Liver (tissue), 9 donors: Measurements from ENCODE around the gene CMTM4. TPM values are rescaled to one million over a fixed set of nuclear protein-coding genes. Genes with fewer than 3 reads are reported as not detected.

Source experiments
- DNase-seq: peaks from one replicate; pipeline ENCODE4 v3.0.0-alpha.2; 2017; ENCODE audit warnings: low spot score
- H3K27ac ChIP-seq, 2 donors: one replicate each; pipeline ENCODE4 v1.7.0; 2013; ENCODE audit warnings: inconsistent platforms in 2 of 2, low read length in 2 of 2, control low read depth in 1 of 2, low read depth in 1 of 2, mild to moderate bottlenecking in 1 of 2
- H3K27me3 ChIP-seq, 4 donors: one replicate each; pipeline versions ENCODE4 v1.6.1 to v1.7.0; 2013; ENCODE audit warnings: low read length in 3 of 4, inconsistent platforms in 1 of 4, mild to moderate bottlenecking in 1 of 4, moderate library complexity in 1 of 4; ENCODE audit not compliant: control insufficient read depth in 4 of 4, insufficient read depth in 4 of 4
- H3K36me3 ChIP-seq, 4 donors: one replicate each; pipeline versions ENCODE4 v1.6.1 to v1.7.0; 2013; ENCODE audit warnings: low read length in 3 of 4, mild to moderate bottlenecking in 3 of 4, low read depth in 1 of 4, moderate library complexity in 1 of 4; ENCODE audit not compliant: control insufficient read depth in 4 of 4, insufficient read depth in 3 of 4
- H3K4me1 ChIP-seq, 4 donors: one replicate each; pipeline versions ENCODE4 v1.6.1 to v1.7.0; 2013; ENCODE audit warnings: low read length in 3 of 4, mild to moderate bottlenecking in 3 of 4, moderate library complexity in 1 of 4; ENCODE audit not compliant: control insufficient read depth in 4 of 4, insufficient read depth in 4 of 4
- H3K4me3 ChIP-seq, 3 donors: one replicate each; pipeline versions ENCODE4 v1.6.1 to v1.7.0; 2013; ENCODE audit warnings: low read length in 3 of 3, control low read depth in 1 of 3, low read depth in 1 of 3, mild to moderate bottlenecking in 1 of 3
- H3K9ac ChIP-seq, 2 donors: one replicate each; pipeline ENCODE4 v1.7.0; 2013; ENCODE audit warnings: low read length in 2 of 2, mild to moderate bottlenecking in 2 of 2, moderate library complexity in 2 of 2, control low read depth in 1 of 2, low read depth in 1 of 2
- H3K9me3 ChIP-seq, 4 donors: one replicate each; pipeline versions ENCODE4 v1.6.1 to v1.7.0; 2013; ENCODE audit warnings: low read length in 3 of 4; ENCODE audit not compliant: control insufficient read depth in 4 of 4
- ATF3 ChIP-seq: IDR thresholded peaks from 2 replicates; pipeline ENCODE4 v1.6.1; 2016; ENCODE audit warnings: antibody characterized with exemption
- FOXA1 ChIP-seq: IDR thresholded peaks from 2 replicates; pipeline ENCODE4 v1.6.1; 2016; ENCODE audit warnings: antibody characterized with exemption
- FOXA2 ChIP-seq: IDR thresholded peaks from 2 replicates; pipeline ENCODE4 v1.6.1; 2016; ENCODE audit warnings: antibody characterized with exemption
- GABPA ChIP-seq, 2 donors: IDR thresholded peaks in 1 of 2; conservative IDR thresholded peaks in 1 of 2; 2 replicates each; pipeline ENCODE4 v1.6.1; 2016; ENCODE audit warnings: antibody characterized with exemption in 2 of 2, mild to moderate bottlenecking in 1 of 2, moderate library complexity in 1 of 2
- HNF4A ChIP-seq, 2 donors: conservative IDR thresholded peaks; 2 replicates each; pipeline ENCODE4 v1.6.1; 2016; ENCODE audit warnings: antibody characterized with exemption in 2 of 2, mild to moderate bottlenecking in 2 of 2
- HNF4G ChIP-seq: IDR thresholded peaks from 2 replicates; pipeline ENCODE4 v1.6.1; 2016; ENCODE audit warnings: antibody characterized with exemption
- JUND ChIP-seq, 2 donors: IDR thresholded peaks; 2 replicates each; pipeline ENCODE4 v1.6.1; 2016; ENCODE audit warnings: antibody characterized with exemption in 2 of 2
- RAD21 ChIP-seq, 2 donors: IDR thresholded peaks; 2 replicates each; pipeline ENCODE4 v1.6.1; 2016; ENCODE audit warnings: antibody characterized with exemption in 2 of 2, mild to moderate bottlenecking in 2 of 2
- REST ChIP-seq: IDR thresholded peaks from 2 replicates; pipeline ENCODE4 v1.6.1; 2016; ENCODE audit warnings: antibody characterized with exemption, mild to moderate bottlenecking
- TAF1 ChIP-seq: conservative IDR thresholded peaks from 2 replicates; pipeline ENCODE4 v1.6.1; 2016; ENCODE audit warnings: antibody characterized with exemption, mild to moderate bottlenecking
- WGBS: extraction: QIAGEN DNeasy Blood & Tissue Kit; methylation state at CpG from one replicate; pipeline ENCODE4 v1.1.7; 2013; 5-methylcytosine and 5-hydroxymethylcytosine counted together
- polyA plus RNA-seq, 2 donors: library from polyadenylated mRNA; stranded (reverse) in 1 of 2; unstranded in 1 of 2; fragments of 200-250 nt in 1 of 2; fragments of >200 nt in 1 of 2; fragmentation: Nextera tagmentation in 1 of 2; extraction: Ambion mirVana in 1 of 2; gene quantifications; one replicate each; pipeline versions ENCODE4 v1.2.1 to v1.2.3, GENCODE V29; 2013 to 2015
- total RNA-seq, 2 donors: library from RNA; depleted of rRNA; stranded (reverse); fragments of >200 nt; gene quantifications; one replicate each; pipeline ENCODE4 v1.2.3, GENCODE V29; 2014
- TF ChIP-seq, protein P1 (sequence below): IDR thresholded peaks from 2 replicates; pipeline ENCODE4 v1.6.1; 2016; ENCODE audit warnings: antibody characterized with exemption
- TF ChIP-seq, protein P2 (sequence below): IDR thresholded peaks from 2 replicates; pipeline ENCODE4 v1.6.1; 2016; ENCODE audit warnings: antibody characterized with exemption
- donor health status: healthy.
- donor health status: healthy.
- donor health status: healthy.
- donor health status: healthy.
- donor health status: healthy.

Gene CMTM4
- total and polyA plus RNA-seq, 4 donors, result 2.9 to 19.7 (median 6.3) TPM

GRCh38 chr16:66668777-66669444 lies 27.6 kb downstream of the CMTM4 start:
- 82% methylated on average over 6 of the region's 6 CpGs for WGBS
- Histone ChIP-seq H3K27ac (no peak overlapping the region), H3K9ac (no peak overlapping the region), H3K4me1 (no peaks in the 10 kb centered on the region), H3K36me3 (no peaks in the 10 kb centered on the region), H3K4me3 (no peak overlapping the region), H3K9me3 (no peaks in the 10 kb centered on the region), H3K27me3 (no peaks in the 10 kb centered on the region)
- TF ChIP-seq REST, result no peak
- no peak for TF ChIP-seq FOXA2
- no peak for TF ChIP-seq HNF4A (conservative IDR thresholded peaks at IDR 0.05)
- TF ChIP-seq TAF1, result no peak
- TF ChIP-seq GABPA (IDR thresholded peaks at IDR 0.05 in 1 of 2, conservative IDR thresholded peaks at IDR 0.05 in 1 of 2), result no peak
- no peak for TF ChIP-seq ATF3
- no peak for TF ChIP-seq RAD21 (IDR thresholded peaks at IDR 0.05)
- TF ChIP-seq, protein P1, sequence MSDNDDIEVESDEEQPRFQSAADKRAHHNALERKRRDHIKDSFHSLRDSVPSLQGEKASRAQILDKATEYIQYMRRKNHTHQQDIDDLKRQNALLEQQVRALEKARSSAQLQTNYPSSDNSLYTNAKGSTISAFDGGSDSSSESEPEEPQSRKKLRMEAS, result no peak
- TF ChIP-seq HNF4G, result no peak
- no peak for TF ChIP-seq FOXA1
- TF ChIP-seq, protein P2, sequence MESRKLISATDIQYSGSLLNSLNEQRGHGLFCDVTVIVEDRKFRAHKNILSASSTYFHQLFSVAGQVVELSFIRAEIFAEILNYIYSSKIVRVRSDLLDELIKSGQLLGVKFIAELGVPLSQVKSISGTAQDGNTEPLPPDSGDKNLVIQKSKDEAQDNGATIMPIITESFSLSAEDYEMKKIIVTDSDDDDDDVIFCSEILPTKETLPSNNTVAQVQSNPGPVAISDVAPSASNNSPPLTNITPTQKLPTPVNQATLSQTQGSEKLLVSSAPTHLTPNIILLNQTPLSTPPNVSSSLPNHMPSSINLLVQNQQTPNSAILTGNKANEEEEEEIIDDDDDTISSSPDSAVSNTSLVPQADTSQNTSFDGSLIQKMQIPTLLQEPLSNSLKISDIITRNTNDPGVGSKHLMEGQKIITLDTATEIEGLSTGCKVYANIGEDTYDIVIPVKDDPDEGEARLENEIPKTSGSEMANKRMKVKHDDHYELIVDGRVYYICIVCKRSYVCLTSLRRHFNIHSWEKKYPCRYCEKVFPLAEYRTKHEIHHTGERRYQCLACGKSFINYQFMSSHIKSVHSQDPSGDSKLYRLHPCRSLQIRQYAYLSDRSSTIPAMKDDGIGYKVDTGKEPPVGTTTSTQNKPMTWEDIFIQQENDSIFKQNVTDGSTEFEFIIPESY, result no peak
- no peak for TF ChIP-seq JUND (IDR thresholded peaks at IDR 0.05)
- no peak for DNase-seq

DNA sequence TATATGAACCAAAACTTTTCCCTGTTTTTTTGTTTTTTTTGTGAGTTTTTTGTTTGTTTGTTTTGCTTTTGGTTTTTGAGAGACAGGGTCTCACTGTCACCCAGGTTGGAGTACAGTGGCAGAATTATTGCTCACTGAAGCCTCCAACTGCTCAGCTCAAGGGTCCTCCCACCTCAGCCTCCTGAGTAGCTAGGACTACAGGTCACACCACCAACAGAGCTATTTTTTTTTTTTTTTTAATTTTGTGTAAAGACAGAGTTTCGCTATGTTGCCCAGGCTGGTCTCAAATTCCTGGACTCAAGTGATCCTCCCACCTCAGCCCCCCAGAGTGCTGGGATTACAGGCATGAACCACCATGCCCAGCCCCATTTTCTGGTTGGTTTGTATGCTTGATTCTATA lies 28.6 kb downstream of the CMTM4 start:
- no peak for TF ChIP-seq HNF4G
- WGBS, result 98% methylated on average over 1 of the region's 1 CpG
- Histone ChIP-seq H3K9ac (no peak overlapping the region), H3K27me3 (no peaks in the 10 kb centered on the region), H3K4me1 (no peaks in the 10 kb centered on the region), H3K27ac (no peak overlapping the region), H3K9me3 (no peaks in the 10 kb centered on the region), H3K4me3 (no peak overlapping the region), H3K36me3 (no peaks in the 10 kb centered on the region)
- no peak for DNase-seq
